GM21447 (cell line): ENCODE data around the gene TXNRD3.
"Not testable (repeated sequence)": the region's sequence is repeated elsewhere in the genome, so short reads cannot be mapped to it uniquely, and the experiment has no call there.

ENCODE experiments used
- ATAC-seq: cut with Tn5 transposase; IDR thresholded peaks from one replicate; pipeline ENCODE4 v1.9.1; 2021; ENCODE audit not compliant: unreplicated experiment

TXNRD3 gene

GRCh38 chr3:126649556-126650092, 5.3 kb downstream of the TXNRD3 start:
- no peak for ATAC-seq

GRCh38 chr3:126646674-126647073, 8.2 kb downstream of the TXNRD3 start:
- ATAC-seq: no peak

- ATAC-seq: no peak
These were observed 10.3 kb downstream of the TXNRD3 start for GRCh38 chr3:126644615-126645014.

GRCh38 chr3:126638790-126639189, 16.1 kb downstream of the TXNRD3 start:
- no peak for ATAC-seq

- ATAC-seq: no peak
These were observed 18.5 kb downstream of the TXNRD3 start for GRCh38 chr3:126636436-126636835.

- no peak for ATAC-seq
These were observed 20.1 kb downstream of the TXNRD3 start for GRCh38 chr3:126634803-126635202.

GRCh38 chr3:126630020-126630419, 24.9 kb downstream of the TXNRD3 start:
- ATAC-seq: no peak

GRCh38 chr3:126625735-126626134, 29.2 kb downstream of the TXNRD3 start:
- not testable (repeated sequence) for ATAC-seq

GRCh38 chr3:126622694-126623093, 32.2 kb downstream of the TXNRD3 start:
- ATAC-seq: no peak

- no peak for ATAC-seq
These were observed 33.1 kb downstream of the TXNRD3 start for GRCh38 chr3:126621627-126622345.

GRCh38 chr3:126621171-126621570, 33.8 kb downstream of the TXNRD3 start:
- ATAC-seq: no peak

GRCh38 chr3:126620738-126621137, 34.2 kb downstream of the TXNRD3 start:
- no peak for ATAC-seq

GRCh38 chr3:126618760-126619159, 36.2 kb downstream of the TXNRD3 start:
- ATAC-seq: no peak

- no peak for ATAC-seq
These were observed 36.9 kb downstream of the TXNRD3 start for GRCh38 chr3:126618021-126618420.

GRCh38 chr3:126617571-126617970, 37.4 kb downstream of the TXNRD3 start:
- ATAC-seq: no peak

- no peak for ATAC-seq
These were observed 38.0 kb downstream of the TXNRD3 start for GRCh38 chr3:126616931-126617330.

- no peak for ATAC-seq
These were observed 41.3 kb downstream of the TXNRD3 start for GRCh38 chr3:126613479-126614188.

GRCh38 chr3:126612479-126613205, 42.3 kb downstream of the TXNRD3 start:
- no peak for ATAC-seq

- no peak for ATAC-seq
These were observed 45.0 kb downstream of the TXNRD3 start for GRCh38 chr3:126609909-126610308.

GRCh38 chr3:126607214-126607908, 47.6 kb downstream of the TXNRD3 start:
- ATAC-seq: no peak

- ATAC-seq: no peak
These were observed 48.9 kb downstream of the TXNRD3 start for GRCh38 chr3:126606001-126606400.
